Measurements from ENCODE around the gene RTN4R.

DNA sequence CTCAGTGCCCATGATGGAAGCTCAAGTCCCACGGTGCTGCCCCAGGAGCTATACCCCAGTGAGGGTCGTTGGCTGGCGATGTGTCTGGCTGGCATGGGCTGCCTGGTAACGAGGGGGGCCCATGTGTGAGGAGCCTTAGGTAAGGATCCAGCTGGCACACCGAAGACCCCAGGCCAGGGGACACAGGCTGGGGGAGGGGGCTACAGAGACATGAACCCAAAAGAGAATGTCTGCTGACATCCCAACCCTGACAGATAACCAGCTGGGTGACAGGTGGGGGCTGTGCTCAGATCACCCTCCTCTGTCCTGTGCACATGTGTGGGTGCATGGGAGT is 39.2 kb downstream of the RTN4R start:
- TF ChIP-seq CTCF (IDR thresholded peaks at IDR 0.05) (no peak), POLR2A (IDR thresholded peaks at IDR 0.05) (no peak)

All from testis (tissue), 2 donors.